NCI-H146 (cell line): ENCODE results near the gene STAT6.

Experiments
- DNase-seq: peaks from one replicate; lab custom pipeline; 2025; lab: John Stamatoyannopoulos, UW

Gene STAT6

GRCh38 chr12:57146092-57146491 lies 34.9 kb upstream of the STAT6 start:
- DNase-seq: no peak

GRCh38 chr12:57145460-57146059 lies 34.4 kb upstream of the STAT6 start:
- no peak for DNase-seq

- DNase-seq: no peak
Observed at GRCh38 chr12:57143454-57143853, 32.3 kb upstream of the STAT6 start.

GRCh38 chr12:57142727-57143126 lies 31.6 kb upstream of the STAT6 start:
- DNase-seq: no peak

- DNase-seq: no peak
Observed at GRCh38 chr12:57142121-57142520, 31.0 kb upstream of the STAT6 start.

- no peak for DNase-seq
Observed at GRCh38 chr12:57141249-57141648, 30.1 kb upstream of the STAT6 start.

- DNase-seq: no peak
Observed at GRCh38 chr12:57139796-57140649, 28.9 kb upstream of the STAT6 start.

GRCh38 chr12:57138526-57139272 lies 27.5 kb upstream of the STAT6 start:
- no peak for DNase-seq

GRCh38 chr12:57135527-57136326 lies 24.6 kb upstream of the STAT6 start:
- no peak for DNase-seq

GRCh38 chr12:57134949-57135348 lies 23.8 kb upstream of the STAT6 start:
- DNase-seq: no peak

- no peak for DNase-seq
Observed at GRCh38 chr12:57133916-57134315, 22.8 kb upstream of the STAT6 start.

- no peak for DNase-seq
Observed at GRCh38 chr12:57133013-57133569, 21.9 kb upstream of the STAT6 start.

GRCh38 chr12:57131896-57132744 lies 21.0 kb upstream of the STAT6 start:
- DNase-seq: no peak

- DNase-seq: no peak
Observed at GRCh38 chr12:57130941-57131340, 19.8 kb upstream of the STAT6 start.

GRCh38 chr12:57129889-57130288 lies 18.7 kb upstream of the STAT6 start:
- DNase-seq: no peak

- no peak for DNase-seq
Observed at GRCh38 chr12:57129321-57129842, 18.2 kb upstream of the STAT6 start.

GRCh38 chr12:57128519-57129247 lies 17.5 kb upstream of the STAT6 start:
- DNase-seq: peak; percentile 28

- DNase-seq: peak; percentile 80
Observed at GRCh38 chr12:57127726-57128518, 16.8 kb upstream of the STAT6 start, which contains the start of gene LRP1. Gene LRP1 (plus strand): TSS chr12:57128483. CDS start chr12:57128965, 482 bp downstream.
